Liver (tissue), 9 donors: ENCODE measurements around the gene PPFIA2. TPM values are rescaled to one million over a fixed set of nuclear protein-coding genes. Genes with fewer than 3 reads are reported as not detected.

Source experiments
- DNase-seq: peaks from one replicate; pipeline ENCODE4 v3.0.0-alpha.2; 2017; ENCODE audit warnings: low spot score
- H3K27ac ChIP-seq, 2 donors: one replicate each; pipeline ENCODE4 v1.7.0; 2013; ENCODE audit warnings: inconsistent platforms in 2 of 2, low read length in 2 of 2, control low read depth in 1 of 2, low read depth in 1 of 2, mild to moderate bottlenecking in 1 of 2
- H3K27me3 ChIP-seq, 4 donors: one replicate each; pipeline versions ENCODE4 v1.6.1 to v1.7.0; 2013; ENCODE audit warnings: low read length in 3 of 4, inconsistent platforms in 1 of 4, mild to moderate bottlenecking in 1 of 4, moderate library complexity in 1 of 4; ENCODE audit not compliant: control insufficient read depth in 4 of 4, insufficient read depth in 4 of 4
- H3K36me3 ChIP-seq, 4 donors: one replicate each; pipeline versions ENCODE4 v1.6.1 to v1.7.0; 2013; ENCODE audit warnings: low read length in 3 of 4, mild to moderate bottlenecking in 3 of 4, low read depth in 1 of 4, moderate library complexity in 1 of 4; ENCODE audit not compliant: control insufficient read depth in 4 of 4, insufficient read depth in 3 of 4
- H3K4me1 ChIP-seq, 4 donors: one replicate each; pipeline versions ENCODE4 v1.6.1 to v1.7.0; 2013; ENCODE audit warnings: low read length in 3 of 4, mild to moderate bottlenecking in 3 of 4, moderate library complexity in 1 of 4; ENCODE audit not compliant: control insufficient read depth in 4 of 4, insufficient read depth in 4 of 4
- H3K4me3 ChIP-seq, 3 donors: one replicate each; pipeline versions ENCODE4 v1.6.1 to v1.7.0; 2013; ENCODE audit warnings: low read length in 3 of 3, control low read depth in 1 of 3, low read depth in 1 of 3, mild to moderate bottlenecking in 1 of 3
- H3K9ac ChIP-seq, 2 donors: one replicate each; pipeline ENCODE4 v1.7.0; 2013; ENCODE audit warnings: low read length in 2 of 2, mild to moderate bottlenecking in 2 of 2, moderate library complexity in 2 of 2, control low read depth in 1 of 2, low read depth in 1 of 2
- H3K9me3 ChIP-seq, 4 donors: one replicate each; pipeline versions ENCODE4 v1.6.1 to v1.7.0; 2013; ENCODE audit warnings: low read length in 3 of 4; ENCODE audit not compliant: control insufficient read depth in 4 of 4
- FOXA1 ChIP-seq: IDR thresholded peaks from 2 replicates; pipeline ENCODE4 v1.6.1; 2016; ENCODE audit warnings: antibody characterized with exemption
- FOXA2 ChIP-seq: IDR thresholded peaks from 2 replicates; pipeline ENCODE4 v1.6.1; 2016; ENCODE audit warnings: antibody characterized with exemption
- GABPA ChIP-seq, 2 donors: IDR thresholded peaks in 1 of 2; conservative IDR thresholded peaks in 1 of 2; 2 replicates each; pipeline ENCODE4 v1.6.1; 2016; ENCODE audit warnings: antibody characterized with exemption in 2 of 2, mild to moderate bottlenecking in 1 of 2, moderate library complexity in 1 of 2
- HNF4A ChIP-seq, 2 donors: conservative IDR thresholded peaks; 2 replicates each; pipeline ENCODE4 v1.6.1; 2016; ENCODE audit warnings: antibody characterized with exemption in 2 of 2, mild to moderate bottlenecking in 2 of 2
- HNF4G ChIP-seq: IDR thresholded peaks from 2 replicates; pipeline ENCODE4 v1.6.1; 2016; ENCODE audit warnings: antibody characterized with exemption
- JUND ChIP-seq, 2 donors: IDR thresholded peaks; 2 replicates each; pipeline ENCODE4 v1.6.1; 2016; ENCODE audit warnings: antibody characterized with exemption in 2 of 2
- NR2F2 ChIP-seq: IDR thresholded peaks from 2 replicates; pipeline ENCODE4 v1.6.1; 2016; ENCODE audit warnings: antibody characterized with exemption
- RAD21 ChIP-seq, 2 donors: IDR thresholded peaks; 2 replicates each; pipeline ENCODE4 v1.6.1; 2016; ENCODE audit warnings: antibody characterized with exemption in 2 of 2, mild to moderate bottlenecking in 2 of 2
- RXRA ChIP-seq, 2 donors: IDR thresholded peaks; 2 replicates each; pipeline ENCODE4 v1.6.1; 2017 to 2018; ENCODE audit warnings: antibody characterized with exemption in 2 of 2, mild to moderate bottlenecking in 1 of 2
- SP1 ChIP-seq: IDR thresholded peaks from 2 replicates; pipeline ENCODE4 v1.6.1; 2018; ENCODE audit warnings: antibody characterized with exemption, mild to moderate bottlenecking
- TAF1 ChIP-seq: conservative IDR thresholded peaks from 2 replicates; pipeline ENCODE4 v1.6.1; 2016; ENCODE audit warnings: antibody characterized with exemption, mild to moderate bottlenecking
- YY1 ChIP-seq: IDR thresholded peaks from 2 replicates; pipeline ENCODE4 v1.6.1; 2016; ENCODE audit warnings: antibody characterized with exemption, mild to moderate bottlenecking
- WGBS: extraction: QIAGEN DNeasy Blood & Tissue Kit; methylation state at CpG from one replicate; pipeline ENCODE4 v1.1.7; 2013; 5-methylcytosine and 5-hydroxymethylcytosine counted together
- polyA plus RNA-seq, 2 donors: library from polyadenylated mRNA; stranded (reverse) in 1 of 2; unstranded in 1 of 2; fragments of 200-250 nt in 1 of 2; fragments of >200 nt in 1 of 2; fragmentation: Nextera tagmentation in 1 of 2; extraction: Ambion mirVana in 1 of 2; gene quantifications; one replicate each; pipeline versions ENCODE4 v1.2.1 to v1.2.3, GENCODE V29; 2013 to 2015
- total RNA-seq, 2 donors: library from RNA; depleted of rRNA; stranded (reverse); fragments of >200 nt; gene quantifications; one replicate each; pipeline ENCODE4 v1.2.3, GENCODE V29; 2014
- TF ChIP-seq, protein P1 (sequence below): fragments of 150-350 bp; IDR thresholded peaks from 2 replicates; pipeline ENCODE4 v1.5.1; 2017; ENCODE audit warnings: improper control_type of control experiment, low read depth, low read length; ENCODE audit not compliant: missing input control
- TF ChIP-seq, protein P2 (sequence below): IDR thresholded peaks from 2 replicates; pipeline ENCODE4 v1.6.1; 2016; ENCODE audit warnings: antibody characterized with exemption
- TF ChIP-seq, protein P3 (sequence below): IDR thresholded peaks from 2 replicates; pipeline ENCODE4 v1.6.1; 2016; ENCODE audit warnings: antibody characterized with exemption
- TF ChIP-seq, protein P4 (sequence below): IDR thresholded peaks from 2 replicates; pipeline ENCODE4 v1.6.1; 2016; ENCODE audit warnings: antibody characterized with exemption
- TF ChIP-seq, protein P5 (sequence below): IDR thresholded peaks from 2 replicates; pipeline ENCODE4 v1.6.1; 2016; ENCODE audit warnings: antibody characterized with exemption, mild to moderate bottlenecking
- donor health status: healthy.
- donor health status: healthy.
- donor health status: healthy.
- donor health status: healthy.
- donor health status: healthy.

PPFIA2 gene
- total and polyA plus RNA-seq, 4 donors: 0.05 to 0.50 (median 0.22) TPM; not detected in 1

DNA sequence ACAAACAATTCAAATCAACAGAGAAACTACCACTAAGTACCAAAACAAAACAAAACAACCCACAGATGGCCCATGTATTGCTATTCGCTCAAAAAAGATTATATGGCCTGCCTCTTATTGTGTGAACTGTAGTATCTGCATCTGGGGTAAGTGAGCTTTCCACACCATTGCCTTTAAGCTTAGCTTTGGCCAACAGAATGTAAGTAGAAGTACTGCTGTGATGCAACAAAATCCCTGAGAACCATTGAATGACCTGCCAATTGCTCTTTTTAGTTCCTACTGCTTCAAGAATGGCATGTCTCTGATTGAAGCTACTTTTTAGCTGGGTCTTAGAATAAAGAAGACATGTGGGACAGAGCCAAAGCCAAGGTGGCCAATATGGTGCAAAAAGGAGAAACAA lies 32.5 kb downstream of the PPFIA2 start:
- H3K36me3 ChIP-seq: no peaks in the 10 kb centered on the region
- no peaks in the 10 kb centered on the region for H3K4me1 ChIP-seq
- H3K9ac ChIP-seq: no peak overlapping the region
- TF ChIP-seq FOXA2 (no peak), JUND (IDR thresholded peaks at IDR 0.05) (no peak), NR2F2 (no peak), YY1 (no peak), HNF4G (no peak), TAF1 (no peak), HNF4A (conservative IDR thresholded peaks at IDR 0.05) (no peak), GABPA (IDR thresholded peaks at IDR 0.05 in 1 of 2, conservative IDR thresholded peaks at IDR 0.05 in 1 of 2) (no peak)
- TF ChIP-seq, protein P1, sequence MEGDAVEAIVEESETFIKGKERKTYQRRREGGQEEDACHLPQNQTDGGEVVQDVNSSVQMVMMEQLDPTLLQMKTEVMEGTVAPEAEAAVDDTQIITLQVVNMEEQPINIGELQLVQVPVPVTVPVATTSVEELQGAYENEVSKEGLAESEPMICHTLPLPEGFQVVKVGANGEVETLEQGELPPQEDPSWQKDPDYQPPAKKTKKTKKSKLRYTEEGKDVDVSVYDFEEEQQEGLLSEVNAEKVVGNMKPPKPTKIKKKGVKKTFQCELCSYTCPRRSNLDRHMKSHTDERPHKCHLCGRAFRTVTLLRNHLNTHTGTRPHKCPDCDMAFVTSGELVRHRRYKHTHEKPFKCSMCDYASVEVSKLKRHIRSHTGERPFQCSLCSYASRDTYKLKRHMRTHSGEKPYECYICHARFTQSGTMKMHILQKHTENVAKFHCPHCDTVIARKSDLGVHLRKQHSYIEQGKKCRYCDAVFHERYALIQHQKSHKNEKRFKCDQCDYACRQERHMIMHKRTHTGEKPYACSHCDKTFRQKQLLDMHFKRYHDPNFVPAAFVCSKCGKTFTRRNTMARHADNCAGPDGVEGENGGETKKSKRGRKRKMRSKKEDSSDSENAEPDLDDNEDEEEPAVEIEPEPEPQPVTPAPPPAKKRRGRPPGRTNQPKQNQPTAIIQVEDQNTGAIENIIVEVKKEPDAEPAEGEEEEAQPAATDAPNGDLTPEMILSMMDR: no peak
- TF ChIP-seq, protein P2, sequence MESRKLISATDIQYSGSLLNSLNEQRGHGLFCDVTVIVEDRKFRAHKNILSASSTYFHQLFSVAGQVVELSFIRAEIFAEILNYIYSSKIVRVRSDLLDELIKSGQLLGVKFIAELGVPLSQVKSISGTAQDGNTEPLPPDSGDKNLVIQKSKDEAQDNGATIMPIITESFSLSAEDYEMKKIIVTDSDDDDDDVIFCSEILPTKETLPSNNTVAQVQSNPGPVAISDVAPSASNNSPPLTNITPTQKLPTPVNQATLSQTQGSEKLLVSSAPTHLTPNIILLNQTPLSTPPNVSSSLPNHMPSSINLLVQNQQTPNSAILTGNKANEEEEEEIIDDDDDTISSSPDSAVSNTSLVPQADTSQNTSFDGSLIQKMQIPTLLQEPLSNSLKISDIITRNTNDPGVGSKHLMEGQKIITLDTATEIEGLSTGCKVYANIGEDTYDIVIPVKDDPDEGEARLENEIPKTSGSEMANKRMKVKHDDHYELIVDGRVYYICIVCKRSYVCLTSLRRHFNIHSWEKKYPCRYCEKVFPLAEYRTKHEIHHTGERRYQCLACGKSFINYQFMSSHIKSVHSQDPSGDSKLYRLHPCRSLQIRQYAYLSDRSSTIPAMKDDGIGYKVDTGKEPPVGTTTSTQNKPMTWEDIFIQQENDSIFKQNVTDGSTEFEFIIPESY: no peak
- TF ChIP-seq, protein P3, sequence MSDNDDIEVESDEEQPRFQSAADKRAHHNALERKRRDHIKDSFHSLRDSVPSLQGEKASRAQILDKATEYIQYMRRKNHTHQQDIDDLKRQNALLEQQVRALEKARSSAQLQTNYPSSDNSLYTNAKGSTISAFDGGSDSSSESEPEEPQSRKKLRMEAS: no peak
- TF ChIP-seq, protein P4, sequence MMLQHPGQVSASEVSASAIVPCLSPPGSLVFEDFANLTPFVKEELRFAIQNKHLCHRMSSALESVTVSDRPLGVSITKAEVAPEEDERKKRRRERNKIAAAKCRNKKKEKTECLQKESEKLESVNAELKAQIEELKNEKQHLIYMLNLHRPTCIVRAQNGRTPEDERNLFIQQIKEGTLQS: no peak
- H3K27me3 ChIP-seq: no peaks in the 10 kb centered on the region
- no peaks in the 10 kb centered on the region for H3K9me3 ChIP-seq
- no peak overlapping the region for H3K4me3 ChIP-seq
- H3K27ac ChIP-seq: no peak overlapping the region
- DNase-seq: no peak
- WGBS: 57% methylated on average over 1 of the region's 1 CpG

DNA sequence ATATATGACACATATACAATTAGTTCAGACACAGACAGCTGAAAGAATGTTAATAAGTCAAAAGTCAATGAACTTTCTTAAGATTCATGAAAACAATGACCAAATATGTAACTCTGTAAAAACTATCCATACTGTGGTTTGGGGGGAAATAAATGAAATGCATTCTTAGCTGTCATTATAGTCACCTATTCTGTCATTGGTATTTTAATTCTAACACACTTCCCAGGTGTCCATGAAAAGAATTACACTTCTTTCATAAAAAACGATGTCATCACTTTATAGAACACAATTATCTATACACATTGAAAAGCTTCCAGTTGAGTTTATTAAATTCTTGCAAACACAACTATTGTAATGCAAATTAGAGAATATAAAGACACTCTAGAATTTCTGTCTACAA lies 35.8 kb downstream of the PPFIA2 start:
- H3K9ac ChIP-seq: no peak overlapping the region
- H3K27ac ChIP-seq: no peak overlapping the region
- TF ChIP-seq JUND (IDR thresholded peaks at IDR 0.05): no peak
- no peak for TF ChIP-seq RXRA (IDR thresholded peaks at IDR 0.05)
- TF ChIP-seq, protein P2: no peak
- TF ChIP-seq FOXA2: no peak
- TF ChIP-seq, protein P5, sequence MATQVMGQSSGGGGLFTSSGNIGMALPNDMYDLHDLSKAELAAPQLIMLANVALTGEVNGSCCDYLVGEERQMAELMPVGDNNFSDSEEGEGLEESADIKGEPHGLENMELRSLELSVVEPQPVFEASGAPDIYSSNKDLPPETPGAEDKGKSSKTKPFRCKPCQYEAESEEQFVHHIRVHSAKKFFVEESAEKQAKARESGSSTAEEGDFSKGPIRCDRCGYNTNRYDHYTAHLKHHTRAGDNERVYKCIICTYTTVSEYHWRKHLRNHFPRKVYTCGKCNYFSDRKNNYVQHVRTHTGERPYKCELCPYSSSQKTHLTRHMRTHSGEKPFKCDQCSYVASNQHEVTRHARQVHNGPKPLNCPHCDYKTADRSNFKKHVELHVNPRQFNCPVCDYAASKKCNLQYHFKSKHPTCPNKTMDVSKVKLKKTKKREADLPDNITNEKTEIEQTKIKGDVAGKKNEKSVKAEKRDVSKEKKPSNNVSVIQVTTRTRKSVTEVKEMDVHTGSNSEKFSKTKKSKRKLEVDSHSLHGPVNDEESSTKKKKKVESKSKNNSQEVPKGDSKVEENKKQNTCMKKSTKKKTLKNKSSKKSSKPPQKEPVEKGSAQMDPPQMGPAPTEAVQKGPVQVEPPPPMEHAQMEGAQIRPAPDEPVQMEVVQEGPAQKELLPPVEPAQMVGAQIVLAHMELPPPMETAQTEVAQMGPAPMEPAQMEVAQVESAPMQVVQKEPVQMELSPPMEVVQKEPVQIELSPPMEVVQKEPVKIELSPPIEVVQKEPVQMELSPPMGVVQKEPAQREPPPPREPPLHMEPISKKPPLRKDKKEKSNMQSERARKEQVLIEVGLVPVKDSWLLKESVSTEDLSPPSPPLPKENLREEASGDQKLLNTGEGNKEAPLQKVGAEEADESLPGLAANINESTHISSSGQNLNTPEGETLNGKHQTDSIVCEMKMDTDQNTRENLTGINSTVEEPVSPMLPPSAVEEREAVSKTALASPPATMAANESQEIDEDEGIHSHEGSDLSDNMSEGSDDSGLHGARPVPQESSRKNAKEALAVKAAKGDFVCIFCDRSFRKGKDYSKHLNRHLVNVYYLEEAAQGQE: no peak
- TF ChIP-seq SP1: no peak
- TF ChIP-seq, protein P1: no peak
- TF ChIP-seq RAD21 (IDR thresholded peaks at IDR 0.05): no peak
- TF ChIP-seq FOXA1: no peak
- TF ChIP-seq GABPA (IDR thresholded peaks at IDR 0.05 in 1 of 2, conservative IDR thresholded peaks at IDR 0.05 in 1 of 2): no peak
- TF ChIP-seq NR2F2: no peak
- TF ChIP-seq TAF1: no peak
- TF ChIP-seq YY1: no peak
- no peak for TF ChIP-seq HNF4G
- TF ChIP-seq, protein P3: no peak
- TF ChIP-seq HNF4A (conservative IDR thresholded peaks at IDR 0.05): no peak
- TF ChIP-seq, protein P4: no peak
- H3K4me1 ChIP-seq: no peaks in the 10 kb centered on the region
- no peaks in the 10 kb centered on the region for H3K36me3 ChIP-seq
- no peak overlapping the region for H3K4me3 ChIP-seq
- 43% methylated on average over 1 of the region's 1 CpG for WGBS
- no peaks in the 10 kb centered on the region for H3K9me3 ChIP-seq
- H3K27me3 ChIP-seq: no peaks in the 10 kb centered on the region
- no peak for DNase-seq
